ENCODE results near the gene SEMA3E. TPM values are rescaled to one million over a fixed set of nuclear protein-coding genes. Genes with fewer than 3 reads are reported as not detected.

SEMA3E gene
- polyA plus RNA-seq, 1 donor from 2014 or later, result 0.98 TPM

GRCh38 chr7:83633516-83633915 lies 15.4 kb downstream of the SEMA3E start:
- H3K79me2 ChIP-seq (replicated peaks; ENCODE audit: insufficient read depth, low read length), result no peaks in the 10 kb centered on the region
- no peak overlapping the region for H3K4me2 ChIP-seq (ENCODE audit: low read length)
- no peak for TF ChIP-seq EZH2 (IDR thresholded peaks at IDR 0.05; ENCODE audit: borderline replicate concordance, insufficient read depth, low read length, poor library complexity, severe bottlenecking)
- no peak for TF ChIP-seq RAD21 (conservative IDR thresholded peaks at IDR 0.05)
- no peak for TF ChIP-seq TAF1 (IDR thresholded peaks at IDR 0.05; ENCODE audit: low read depth)
- TF ChIP-seq REST (IDR thresholded peaks at IDR 0.05; ENCODE audit: borderline replicate concordance), result no peak
- no peak for TF ChIP-seq EP300 (conservative IDR thresholded peaks at IDR 0.05; ENCODE audit: poor library complexity, severe bottlenecking)
- TF ChIP-seq CTCF (IDR thresholded peaks at IDR 0.05; ENCODE audit: poor library complexity, severe bottlenecking), result no peak
- TF ChIP-seq MXI1 (conservative IDR thresholded peaks at IDR 0.05; ENCODE audit: poor library complexity, severe bottlenecking), result no peak
- no peak for TF ChIP-seq SMC3 (conservative IDR thresholded peaks at IDR 0.05; ENCODE audit: poor library complexity)
- no peak for TF ChIP-seq POLR2AphosphoS5 (IDR thresholded peaks at IDR 0.05)
- H3K27ac ChIP-seq (ENCODE audit: low read length), result no peak overlapping the region
- no peaks in the 10 kb centered on the region for H3K27me3 ChIP-seq (ENCODE audit: insufficient read depth, low read depth, low read length)
- no peaks in the 10 kb centered on the region for H3F3A ChIP-seq (ENCODE audit: insufficient read depth, low read length, poor library complexity, severe bottlenecking)
- no peak overlapping the region for H3K9ac ChIP-seq (ENCODE audit: low read length)
- no peak overlapping the region for H3K4me3 ChIP-seq (ENCODE audit: low read length)
- no peak overlapping the region for H2AFZ ChIP-seq (ENCODE audit: low read depth, low read length)
- H3K9me2 ChIP-seq (ENCODE audit: insufficient read depth, low read length), result no peaks in the 10 kb centered on the region
- H3K36me3 ChIP-seq (ENCODE audit: insufficient read depth, low read length), result no peaks in the 10 kb centered on the region
- H3K9me3 ChIP-seq (ENCODE audit: low read length), result no peaks in the 10 kb centered on the region
- H4K20me1 ChIP-seq (ENCODE audit: insufficient read depth), result no peaks in the 10 kb centered on the region

- TF ChIP-seq EP300 (conservative IDR thresholded peaks at IDR 0.05; ENCODE audit: poor library complexity, severe bottlenecking) (no peak), EZH2 (IDR thresholded peaks at IDR 0.05; ENCODE audit: borderline replicate concordance, insufficient read depth, low read length, poor library complexity, severe bottlenecking) (no peak), REST (IDR thresholded peaks at IDR 0.05; ENCODE audit: borderline replicate concordance) (no peak), CTCF (IDR thresholded peaks at IDR 0.05; ENCODE audit: poor library complexity, severe bottlenecking) (no peak), RAD21 (conservative IDR thresholded peaks at IDR 0.05) (no peak), MXI1 (conservative IDR thresholded peaks at IDR 0.05; ENCODE audit: poor library complexity, severe bottlenecking) (no peak), TAF1 (IDR thresholded peaks at IDR 0.05; ENCODE audit: low read depth) (no peak)
- Histone ChIP-seq H3K27ac (ENCODE audit: low read length) (no peak overlapping the region), H3K4me2 (ENCODE audit: low read length) (no peak overlapping the region), H3K9ac (ENCODE audit: low read length) (no peak overlapping the region), H3F3A (ENCODE audit: insufficient read depth, low read length, poor library complexity, severe bottlenecking) (no peaks in the 10 kb centered on the region), H4K20me1 (ENCODE audit: insufficient read depth) (no peaks in the 10 kb centered on the region), H2AFZ (ENCODE audit: low read depth, low read length) (no peak overlapping the region), H3K36me3 (ENCODE audit: insufficient read depth, low read length) (no peaks in the 10 kb centered on the region), H3K27me3 (ENCODE audit: insufficient read depth, low read depth, low read length) (no peaks in the 10 kb centered on the region), H3K9me3 (ENCODE audit: low read length) (no peaks in the 10 kb centered on the region), H3K4me3 (ENCODE audit: low read length) (no peak overlapping the region), H3K79me2 (replicated peaks; ENCODE audit: insufficient read depth, low read length) (no peaks in the 10 kb centered on the region), H3K9me2 (ENCODE audit: insufficient read depth, low read length) (no peaks in the 10 kb centered on the region)
Measured at GRCh38 chr7:83629117-83629880, 19.6 kb downstream of the SEMA3E start.

All from neural cell (in vitro differentiated cells).